Testis (tissue), 2 donors: ENCODE data around the gene ACTL8.

Experiments used
- POLR2A ChIP-seq: fragments of 450-650 bp; IDR thresholded peaks from one replicate; pipeline ENCODE4 v1.6.1; 2017; ENCODE audit warnings: antibody characterized with exemption, mild to moderate bottlenecking, moderate library complexity
- TF ChIP-seq, protein P1 (sequence below), 3 experiments: fragments of 450-650 bp in 2 of 3; fragments of 200-600 bp in 1 of 3; sonication (generic) in 1 of 3; IDR thresholded peaks; one replicate each; pipeline ENCODE4 v1.5.1; 2016 to 2019; ENCODE audit warnings: antibody characterized with exemption in 3 of 3, mild to moderate bottlenecking in 2 of 3, moderate library complexity in 1 of 3

GRCh38 chr1:17853241-17853935 is 98.3 kb downstream of the ACTL8 start:
- TF ChIP-seq POLR2A, result no peak
- TF ChIP-seq, protein P1, sequence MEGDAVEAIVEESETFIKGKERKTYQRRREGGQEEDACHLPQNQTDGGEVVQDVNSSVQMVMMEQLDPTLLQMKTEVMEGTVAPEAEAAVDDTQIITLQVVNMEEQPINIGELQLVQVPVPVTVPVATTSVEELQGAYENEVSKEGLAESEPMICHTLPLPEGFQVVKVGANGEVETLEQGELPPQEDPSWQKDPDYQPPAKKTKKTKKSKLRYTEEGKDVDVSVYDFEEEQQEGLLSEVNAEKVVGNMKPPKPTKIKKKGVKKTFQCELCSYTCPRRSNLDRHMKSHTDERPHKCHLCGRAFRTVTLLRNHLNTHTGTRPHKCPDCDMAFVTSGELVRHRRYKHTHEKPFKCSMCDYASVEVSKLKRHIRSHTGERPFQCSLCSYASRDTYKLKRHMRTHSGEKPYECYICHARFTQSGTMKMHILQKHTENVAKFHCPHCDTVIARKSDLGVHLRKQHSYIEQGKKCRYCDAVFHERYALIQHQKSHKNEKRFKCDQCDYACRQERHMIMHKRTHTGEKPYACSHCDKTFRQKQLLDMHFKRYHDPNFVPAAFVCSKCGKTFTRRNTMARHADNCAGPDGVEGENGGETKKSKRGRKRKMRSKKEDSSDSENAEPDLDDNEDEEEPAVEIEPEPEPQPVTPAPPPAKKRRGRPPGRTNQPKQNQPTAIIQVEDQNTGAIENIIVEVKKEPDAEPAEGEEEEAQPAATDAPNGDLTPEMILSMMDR (IDR thresholded peaks at IDR 0.05), result no peak
